PC-9 (cell line): Measurements from ENCODE around the gene PPM1E. TPM values are rescaled to one million over a fixed set of nuclear protein-coding genes. Genes with fewer than 3 reads are reported as not detected.

ENCODE experiments used
- BruUV-seq: library from RNA; stranded (reverse); fragments of 400-500 nt; replicated peaks from 2 replicates; lab custom pipeline; 2021; lab: Mats Ljungman, UMichigan
- CTCF ChIA-PET: fragments of 300-600 bp; sonication (Branson Sonifier 250); formaldehyde crosslinking; loops from one replicate; lab custom pipeline; 2022; ENCODE audit warnings: antibody characterized with exemption; lab: Charles Lee
- POLR2A ChIA-PET: fragments of 300-600 bp; sonication (Branson Sonifier 250); formaldehyde crosslinking; loops from one replicate; lab custom pipeline; 2022; ENCODE audit warnings: antibody characterized with exemption; ENCODE audit not compliant: unreplicated experiment; lab: Charles Lee
- DNase-seq, 2 experiments: peaks; one replicate each; pipeline versions ENCODE4 v3.0.0 to v3.0.0-alpha.2; 2015 to 2022; ENCODE audit warnings: mixed read lengths in 1 of 2
- H2AFZ ChIP-seq: fragments of 200-600 bp; sonication (generic); 2 replicates; pipeline ENCODE4 v1.8.1; 2017; ENCODE audit warnings: antibody characterized with exemption
- H3F3A ChIP-seq: fragments of 200-600 bp; sonication (generic); 2 replicates; pipeline ENCODE4 v1.8.1; 2017; ENCODE audit warnings: antibody characterized with exemption, mild to moderate bottlenecking, low read depth; ENCODE audit not compliant: insufficient read depth
- H3K27ac ChIP-seq: fragments of 200-600 bp; sonication (generic); 2 replicates; pipeline ENCODE4 v1.6.1; 2016; ENCODE audit warnings: mixed run types
- H3K27me3 ChIP-seq: fragments of 200-600 bp; sonication (generic); 2 replicates; pipeline ENCODE4 v1.6.1; 2016; ENCODE audit warnings: low read depth, mixed run types; ENCODE audit not compliant: insufficient read depth
- H3K36me3 ChIP-seq: fragments of 200-600 bp; sonication (generic); 2 replicates; pipeline ENCODE4 v1.6.1; 2016; ENCODE audit warnings: low read depth, mixed run types
- H3K4me1 ChIP-seq: fragments of 200-600 bp; sonication (generic); replicated peaks from 2 replicates; pipeline ENCODE4 v1.6.1; 2016; ENCODE audit warnings: mixed run types; ENCODE audit not compliant: insufficient read depth
- H3K4me2 ChIP-seq: fragments of 200-600 bp; sonication (generic); 2 replicates; pipeline ENCODE4 v1.6.1; 2017; ENCODE audit warnings: mixed run types
- H3K4me3 ChIP-seq: fragments of 200-600 bp; sonication (generic); 2 replicates; pipeline ENCODE4 v1.6.1; 2016; ENCODE audit warnings: mixed run types
- H3K79me2 ChIP-seq: fragments of 200-600 bp; sonication (generic); 2 replicates; pipeline ENCODE4 v1.6.1; 2017; ENCODE audit warnings: low read depth, mixed run types
- H3K9me2 ChIP-seq: fragments of 200-600 bp; sonication (generic); 2 replicates; pipeline ENCODE4 v1.8.1; 2017; ENCODE audit warnings: mild to moderate bottlenecking; ENCODE audit not compliant: insufficient read depth
- H3K9me3 ChIP-seq: fragments of 200-600 bp; sonication (generic); 2 replicates; pipeline ENCODE4 v1.8.1; 2016; ENCODE audit warnings: low read depth; ENCODE audit not compliant: insufficient read depth
- H4K20me1 ChIP-seq: fragments of 200-600 bp; sonication (generic); 2 replicates; pipeline ENCODE4 v1.8.1; 2017; ENCODE audit not compliant: insufficient read depth
- EZH2 ChIP-seq: fragments of 200-600 bp; sonication (generic); IDR thresholded peaks from 2 replicates; pipeline ENCODE4 v1.8.0; 2017; ENCODE audit warnings: antibody characterized with exemption, low read depth
- intact Hi-C: fragments of 100-400 bp; cut with micrococcal nuclease; formaldehyde crosslinking; loops from one replicate; pipeline ENCODE4 v1.10.0; 2022; ENCODE audit not compliant: unreplicated experiment
- total RNA-seq: library from RNA; stranded (reverse); gene quantifications from 2 replicates; pipeline ENCODE4 v1.2.3, GENCODE V29; 2021
- TF ChIP-seq, protein P1 (sequence below): fragments of 200-600 bp; sonication (generic); conservative IDR thresholded peaks from 2 replicates; pipeline ENCODE4 v1.6.1; 2017; ENCODE audit warnings: mixed run types, antibody characterized with exemption, mild to moderate bottlenecking, moderate library complexity

Gene PPM1E
- total RNA-seq, 1 experiment from 2014 or later = 0.04 TPM

GRCh38 chr17:58870747-58871146 is 115.1 kb downstream of the PPM1E start:
- no peak overlapping the region for H2AFZ ChIP-seq
- no peaks in the 10 kb centered on the region for H3K9me3 ChIP-seq
- no peaks in the 10 kb centered on the region for H3F3A ChIP-seq
- H3K79me2 ChIP-seq = no peaks in the 10 kb centered on the region
- no peaks in the 10 kb centered on the region for H3K9me2 ChIP-seq
- TF ChIP-seq, protein P1, sequence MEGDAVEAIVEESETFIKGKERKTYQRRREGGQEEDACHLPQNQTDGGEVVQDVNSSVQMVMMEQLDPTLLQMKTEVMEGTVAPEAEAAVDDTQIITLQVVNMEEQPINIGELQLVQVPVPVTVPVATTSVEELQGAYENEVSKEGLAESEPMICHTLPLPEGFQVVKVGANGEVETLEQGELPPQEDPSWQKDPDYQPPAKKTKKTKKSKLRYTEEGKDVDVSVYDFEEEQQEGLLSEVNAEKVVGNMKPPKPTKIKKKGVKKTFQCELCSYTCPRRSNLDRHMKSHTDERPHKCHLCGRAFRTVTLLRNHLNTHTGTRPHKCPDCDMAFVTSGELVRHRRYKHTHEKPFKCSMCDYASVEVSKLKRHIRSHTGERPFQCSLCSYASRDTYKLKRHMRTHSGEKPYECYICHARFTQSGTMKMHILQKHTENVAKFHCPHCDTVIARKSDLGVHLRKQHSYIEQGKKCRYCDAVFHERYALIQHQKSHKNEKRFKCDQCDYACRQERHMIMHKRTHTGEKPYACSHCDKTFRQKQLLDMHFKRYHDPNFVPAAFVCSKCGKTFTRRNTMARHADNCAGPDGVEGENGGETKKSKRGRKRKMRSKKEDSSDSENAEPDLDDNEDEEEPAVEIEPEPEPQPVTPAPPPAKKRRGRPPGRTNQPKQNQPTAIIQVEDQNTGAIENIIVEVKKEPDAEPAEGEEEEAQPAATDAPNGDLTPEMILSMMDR = no peak
- no peak for TF ChIP-seq EZH2
- intact Hi-C loops = no loop called here
- ChIA-PET CTCF (no interaction called here), POLR2A (interaction anchor here (0.6 kb wide), 1 partner anchor 1045 kb away, joined by 4 read pairs; no protein-coding TSS in a partner anchor)
- H3K27me3 ChIP-seq = no peaks in the 10 kb centered on the region; the same call in 1 of the 2 replicates
- no peaks in the 10 kb centered on the region for H3K4me1 ChIP-seq
- no peaks in the 10 kb centered on the region for H3K36me3 ChIP-seq
- H3K4me3 ChIP-seq = no peak overlapping the region
- no peak for DNase-seq
- BruUV-seq = no TSS peak
- H3K4me2 ChIP-seq = no peak overlapping the region
- no peaks in the 10 kb centered on the region; the same call in 1 of the 2 replicates for H4K20me1 ChIP-seq
- no peak overlapping the region for H3K27ac ChIP-seq

DNA sequence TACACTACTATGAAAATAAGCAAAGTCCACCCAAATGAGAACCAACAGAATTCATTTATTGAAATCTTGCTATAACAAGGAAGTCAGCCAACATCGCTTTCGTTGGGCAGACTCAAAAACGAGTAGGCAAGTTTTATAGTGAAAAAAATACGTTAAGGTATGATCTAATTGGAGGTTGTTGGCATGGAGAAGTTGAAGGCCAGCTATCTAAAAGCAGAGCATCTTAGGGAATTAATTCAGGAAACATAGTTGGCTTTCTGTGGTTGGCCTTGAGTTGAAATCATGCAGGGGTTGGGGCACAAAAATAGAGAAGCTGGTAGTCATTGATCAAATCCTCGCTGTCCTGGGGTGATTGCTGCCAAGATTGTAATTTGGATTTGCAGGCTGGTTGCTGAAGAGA is 118.3 kb downstream of the PPM1E start:
- Histone ChIP-seq H3F3A (no peaks in the 10 kb centered on the region), H4K20me1 (no peaks in the 10 kb centered on the region; the same call in 1 of the 2 replicates), H3K4me2 (no peak overlapping the region), H3K4me3 (no peak overlapping the region), H3K9me3 (no peaks in the 10 kb centered on the region), H2AFZ (no peak overlapping the region), H3K27ac (no peak overlapping the region), H3K9me2 (no peaks in the 10 kb centered on the region), H3K79me2 (no peaks in the 10 kb centered on the region), H3K4me1 (no peaks in the 10 kb centered on the region), H3K27me3 (no peaks in the 10 kb centered on the region), H3K36me3 (no peaks in the 10 kb centered on the region)
- TF ChIP-seq, protein P1 = no peak
- no peak for TF ChIP-seq EZH2
- no TSS peak for BruUV-seq
- intact Hi-C loops = no loop called here
- no peak for DNase-seq
- ChIA-PET CTCF (no interaction called here), POLR2A (no interaction called here)

DNA sequence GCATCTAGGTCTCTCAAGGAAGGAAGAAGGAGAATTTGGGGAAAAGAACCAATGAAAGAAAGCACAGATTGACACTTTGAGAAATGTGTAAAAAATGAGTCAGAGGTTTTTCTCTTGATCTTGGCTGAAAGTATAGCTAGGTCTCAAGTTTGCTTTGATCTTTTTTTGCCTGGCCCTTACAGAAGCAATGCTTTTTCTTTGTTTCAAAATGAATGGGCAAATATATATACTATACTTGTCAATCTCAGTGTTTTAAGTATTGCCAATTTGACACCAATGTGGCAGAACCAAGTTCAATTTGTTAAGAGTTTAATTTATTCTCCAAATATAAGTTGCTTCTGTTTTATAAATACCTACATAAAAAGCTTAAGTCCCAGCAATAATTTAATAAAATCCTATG is 119.6 kb downstream of the PPM1E start:
- Histone ChIP-seq H3K9me3 (no peaks in the 10 kb centered on the region), H2AFZ (no peak overlapping the region), H3K36me3 (no peaks in the 10 kb centered on the region), H3K4me2 (no peak overlapping the region), H3K4me1 (no peaks in the 10 kb centered on the region), H3K79me2 (no peaks in the 10 kb centered on the region), H4K20me1 (no peaks in the 10 kb centered on the region), H3K27ac (no peak overlapping the region), H3F3A (no peaks in the 10 kb centered on the region), H3K27me3 (no peaks in the 10 kb centered on the region), H3K9me2 (no peaks in the 10 kb centered on the region), H3K4me3 (no peak overlapping the region)
- DNase-seq = no peak
- ChIA-PET CTCF (no interaction called here), POLR2A (no interaction called here)
- intact Hi-C loops = no loop called here
- TF ChIP-seq, protein P1 = no peak
- TF ChIP-seq EZH2 = no peak
- no TSS peak for BruUV-seq
